Measurements from ENCODE around the gene DESI1. TPM values are rescaled to one million over a fixed set of nuclear protein-coding genes. Genes with fewer than 3 reads are reported as not detected.
A peak's percentile ranks its signal among the peaks of the same experiment; 100 is the strongest.
"Not testable (repeated sequence)": the region's sequence is repeated elsewhere in the genome, so short reads cannot be mapped to it uniquely, and the experiment has no call there.

Gene DESI1
- total RNA-seq, 3 donors from 2014 or later (not counting 1 experiment from before 2014, with no cell fraction given) = 15.0 to 22.2 (median 20.6) TPM

GRCh38 chr22:41664490-41664889 is 43.6 kb upstream of the DESI1 start:
- H3K36me3 Mint-ChIP-seq = peaks cover 9% of the 10 kb centered on the region
- intact Hi-C loops (cut with micrococcal nuclease) = no loop called here
- H3K4me3 ChIP-seq (ENCODE audit: low read length) = no peak overlapping the region
- H3K36me3 ChIP-seq (ENCODE audit: control insufficient read depth, insufficient read depth, low read length) = peaks cover 52% of the 10 kb centered on the region
- H3K27ac ChIP-seq (ENCODE audit: low read length) = no peak overlapping the region
- H3K9me3 ChIP-seq (ENCODE audit: control insufficient read depth, insufficient read depth, low read length) = no peaks in the 10 kb centered on the region
- ATAC-seq = no peak
- DNase-seq = no peak
- peaks cover 14% of the 10 kb centered on the region for H3K4me1 ChIP-seq (ENCODE audit: control insufficient read depth, insufficient read depth, low read length)
- peak overlapping the region; percentile 38 to 67 for H3K27ac Mint-ChIP-seq
- no peak for TF ChIP-seq CTCF (IDR thresholded peaks at IDR 0.05)
- peaks cover 10 to 11% of the 10 kb centered on the region in 2 donors for H3K4me1 Mint-ChIP-seq
- H3K27me3 ChIP-seq (ENCODE audit: control insufficient read depth, insufficient read depth, low read length) = no peaks in the 10 kb centered on the region
- no peaks in the 10 kb centered on the region for H3K27me3 Mint-ChIP-seq (ENCODE audit: low read depth in 2 of 2)
- no peaks in the 10 kb centered on the region for H3K9me3 Mint-ChIP-seq
- no peak overlapping the region for H3K4me3 Mint-ChIP-seq

- H3K4me3 ChIP-seq (ENCODE audit: low read length); H3K27me3 ChIP-seq (ENCODE audit: control insufficient read depth, insufficient read depth, low read length); DNase-seq; H3K9me3 ChIP-seq (ENCODE audit: control insufficient read depth, insufficient read depth, low read length); H3K9me3 Mint-ChIP-seq; H3K27me3 Mint-ChIP-seq (ENCODE audit: low read depth in 2 of 2); H3K4me3 Mint-ChIP-seq; intact Hi-C loops (cut with micrococcal nuclease); H3K27ac ChIP-seq (ENCODE audit: low read length); ATAC-seq; H3K36me3 Mint-ChIP-seq: not testable (repeated sequence)
- H3K27ac Mint-ChIP-seq = peak overlapping the region in 1 of 2 donors; percentile 67
- WGBS (ENCODE audit: insufficient coverage) = 96% methylated on average over 7 of the region's 9 CpGs
- H3K4me1 ChIP-seq (ENCODE audit: control insufficient read depth, insufficient read depth, low read length) = peaks cover 14% of the 10 kb centered on the region
- H3K36me3 ChIP-seq (ENCODE audit: control insufficient read depth, insufficient read depth, low read length) = peaks cover 58% of the 10 kb centered on the region
- peaks cover 10 to 11% of the 10 kb centered on the region in 2 donors for H3K4me1 Mint-ChIP-seq
These were observed 42.8 kb upstream of the DESI1 start for GRCh38 chr22:41663594-41663993.

- Mint-ChIP-seq H3K4me1 (peaks cover 2% of the 10 kb centered on the region in 2 donors), H3K4me3 (no peak overlapping the region), H3K27ac (peak overlapping the region in 1 of 2 donors; percentile 45), H3K36me3 (peaks cover 9% of the 10 kb centered on the region), H3K27me3 (ENCODE audit: low read depth in 2 of 2) (no peaks in the 10 kb centered on the region), H3K9me3 (no peaks in the 10 kb centered on the region)
- Histone ChIP-seq H3K4me3 (ENCODE audit: low read length) (no peak overlapping the region), H3K27ac (ENCODE audit: low read length) (no peak overlapping the region), H3K4me1 (ENCODE audit: control insufficient read depth, insufficient read depth, low read length) (peaks cover 5% of the 10 kb centered on the region), H3K27me3 (ENCODE audit: control insufficient read depth, insufficient read depth, low read length) (no peaks in the 10 kb centered on the region), H3K9me3 (ENCODE audit: control insufficient read depth, insufficient read depth, low read length) (no peaks in the 10 kb centered on the region), H3K36me3 (ENCODE audit: control insufficient read depth, insufficient read depth, low read length) (peaks cover 75% of the 10 kb centered on the region)
- WGBS (ENCODE audit: insufficient coverage) = 100% methylated on average over 2 of the region's 2 CpGs
- TF ChIP-seq CTCF (IDR thresholded peaks at IDR 0.05) = no peak
- ATAC-seq (no peak), DNase-seq (no peak)
- intact Hi-C loops (cut with micrococcal nuclease) = no loop called here
These were observed 40.9 kb upstream of the DESI1 start for GRCh38 chr22:41661713-41662112.

- Mint-ChIP-seq H3K27ac (peak overlapping the region; percentile 40 to 45), H3K4me3 (no peak overlapping the region), H3K36me3 (peaks cover 9% of the 10 kb centered on the region), H3K27me3 (ENCODE audit: low read depth in 2 of 2) (no peaks in the 10 kb centered on the region), H3K4me1 (no peaks in the 10 kb centered on the region), H3K9me3 (no peaks in the 10 kb centered on the region)
- Histone ChIP-seq H3K27me3 (ENCODE audit: control insufficient read depth, insufficient read depth, low read length) (no peaks in the 10 kb centered on the region), H3K36me3 (ENCODE audit: control insufficient read depth, insufficient read depth, low read length) (peaks cover 80% of the 10 kb centered on the region), H3K9me3 (ENCODE audit: control insufficient read depth, insufficient read depth, low read length) (no peaks in the 10 kb centered on the region), H3K27ac (ENCODE audit: low read length) (no peak overlapping the region), H3K4me1 (ENCODE audit: control insufficient read depth, insufficient read depth, low read length) (no peaks in the 10 kb centered on the region), H3K4me3 (ENCODE audit: low read length) (no peak overlapping the region)
- DNase-seq (no peak), ATAC-seq (no peak)
- intact Hi-C loops (cut with micrococcal nuclease) = no loop called here
- 100% methylated on average over 2 of the region's 3 CpGs for WGBS (ENCODE audit: insufficient coverage)
- TF ChIP-seq CTCF (IDR thresholded peaks at IDR 0.05) = no peak
These were observed 40.2 kb upstream of the DESI1 start for GRCh38 chr22:41661088-41661487.

Measured in natural killer cell (primary cell).